DOHH2 (cell line): Measurements from ENCODE around the gene FOSL1.

Source experiments
- H3F3A ChIP-seq: fragments of 200-600 bp; sonication (generic), shearing (Covaris generic); 2 replicates; pipeline ENCODE4 v1.6.0; 2016; ENCODE audit warnings: antibody characterized with exemption, mild to moderate bottlenecking; ENCODE audit not compliant: control insufficient read depth, insufficient read depth
- H3K27ac ChIP-seq: fragments of 200-600 bp; sonication (generic); 2 replicates; pipeline ENCODE4 v1.5.1; 2014; ENCODE audit warnings: low read depth, mild to moderate bottlenecking, low read length, moderate library complexity
- H3K27me3 ChIP-seq: fragments of 200-600 bp; sonication (generic); 2 replicates; pipeline ENCODE4 v1.6.1; 2014; ENCODE audit warnings: mild to moderate bottlenecking, low read length, mixed read lengths; ENCODE audit not compliant: control insufficient read depth
- H3K36me3 ChIP-seq: fragments of 200-600 bp; sonication (generic); 2 replicates; pipeline ENCODE4 v1.6.1; 2014; ENCODE audit warnings: mild to moderate bottlenecking, low read length, moderate library complexity, mixed read lengths; ENCODE audit not compliant: control insufficient read depth
- H3K4me1 ChIP-seq: fragments of 200-600 bp; sonication (generic); 2 replicates; pipeline ENCODE4 v1.6.1; 2014; ENCODE audit warnings: mild to moderate bottlenecking, low read length, mixed read lengths; ENCODE audit not compliant: control insufficient read depth
- H3K4me2 ChIP-seq: fragments of 200-600 bp; sonication (generic); 2 replicates; pipeline ENCODE4 v1.6.0; 2014; ENCODE audit warnings: mild to moderate bottlenecking, low read length, moderate library complexity
- H3K4me3 ChIP-seq: fragments of 200-600 bp; sonication (generic); 2 replicates; pipeline ENCODE4 v1.5.1; 2014; ENCODE audit warnings: mild to moderate bottlenecking, low read length, mixed read lengths
- H3K79me2 ChIP-seq: fragments of 200-600 bp; sonication (generic); 2 replicates; pipeline ENCODE4 v1.6.1; 2014; ENCODE audit warnings: mild to moderate bottlenecking, low read length, mixed read lengths; ENCODE audit not compliant: control insufficient read depth
- H3K9me2 ChIP-seq: fragments of 200-600 bp; sonication (generic); replicated peaks from 2 replicates; pipeline ENCODE4 v1.6.1; 2014; ENCODE audit warnings: mild to moderate bottlenecking, low read length, mixed read lengths; ENCODE audit not compliant: control insufficient read depth
- H3K9me3 ChIP-seq: fragments of 200-600 bp; sonication (generic); 2 replicates; pipeline ENCODE4 v1.6.1; 2014; ENCODE audit warnings: antibody characterized with exemption, low read length, mixed read lengths; ENCODE audit not compliant: control insufficient read depth, insufficient read depth
- H4K20me1 ChIP-seq: fragments of 200-600 bp; sonication (generic); 2 replicates; pipeline ENCODE4 v1.6.0; 2014; ENCODE audit warnings: low read depth, mild to moderate bottlenecking, antibody characterized with exemption, low read length, moderate library complexity; ENCODE audit not compliant: control insufficient read depth, insufficient read depth
- CTCF ChIP-seq: fragments of 200-600 bp; sonication (generic); IDR thresholded peaks from one replicate; pipeline ENCODE4 v1.5.1; 2014; ENCODE audit warnings: antibody characterized with exemption, mild to moderate bottlenecking, low read depth, low read length; ENCODE audit not compliant: poor library complexity, severe bottlenecking
- EZH2phosphoT487 ChIP-seq: fragments of 200-600 bp; sonication (generic); IDR thresholded peaks from 2 replicates; pipeline ENCODE4 v1.6.1; 2017; ENCODE audit warnings: borderline replicate concordance, mild to moderate bottlenecking, antibody characterized with exemption, low read length, moderate library complexity, mixed read lengths

FOSL1 gene

GRCh38 chr11:65861165-65861505, 39.1 kb downstream of the FOSL1 start:
- peaks cover 67% of the 10 kb centered on the region for H3K36me3 ChIP-seq
- peak overlapping the region; percentile 88 for H3K4me3 ChIP-seq
- H3K27me3 ChIP-seq = no peaks in the 10 kb centered on the region
- H4K20me1 ChIP-seq = peaks cover 7% of the 10 kb centered on the region
- no peaks in the 10 kb centered on the region for H3K9me2 ChIP-seq
- H3K79me2 ChIP-seq = peaks cover 40% of the 10 kb centered on the region
- H3K4me1 ChIP-seq = peaks cover 27% of the 10 kb centered on the region
- H3K9me3 ChIP-seq = no peaks in the 10 kb centered on the region
- peaks cover 14% of the 10 kb centered on the region for H3F3A ChIP-seq
- H3K27ac ChIP-seq = peak overlapping the region; percentile 83
- TF ChIP-seq CTCF (no peak), EZH2phosphoT487 (no peak)
- peak overlapping the region; percentile 93 for H3K4me2 ChIP-seq

- H3K36me3 ChIP-seq = peaks cover 69% of the 10 kb centered on the region
- H3F3A ChIP-seq = peaks cover 19% of the 10 kb centered on the region
- H3K79me2 ChIP-seq = peaks cover 46% of the 10 kb centered on the region
- no peak for TF ChIP-seq EZH2phosphoT487
- peak; percentile 96 for TF ChIP-seq CTCF
- no peaks in the 10 kb centered on the region for H3K9me2 ChIP-seq
- H3K27ac ChIP-seq = peak within 1 kb of the TSS; percentile 83
- peaks cover 28% of the 10 kb centered on the region for H3K4me1 ChIP-seq
- H3K4me3 ChIP-seq = peak within 1 kb of the TSS; percentile 88
- no peaks in the 10 kb centered on the region for H3K9me3 ChIP-seq
- H3K4me2 ChIP-seq = peak within 1 kb of the TSS; percentile 93
- H4K20me1 ChIP-seq = peaks cover 13% of the 10 kb centered on the region
- no peaks in the 10 kb centered on the region for H3K27me3 ChIP-seq
These were observed 39.7 kb downstream of the FOSL1 start, which contains the start of gene MUS81 for GRCh38 chr11:65860278-65861164. Gene MUS81 (plus strand): TSS chr11:65860433. CDS start chr11:65860754, 321 bp downstream.

- Histone ChIP-seq H3K27ac (peak overlapping the region; percentile 83), H3K36me3 (peaks cover 69% of the 10 kb centered on the region), H3K4me1 (peaks cover 28% of the 10 kb centered on the region), H3K79me2 (peaks cover 53% of the 10 kb centered on the region), H3K27me3 (no peaks in the 10 kb centered on the region), H4K20me1 (peaks cover 20% of the 10 kb centered on the region), H3K9me2 (no peaks in the 10 kb centered on the region), H3K4me3 (peak overlapping the region; percentile 88), H3K4me2 (peak overlapping the region; percentile 93), H3F3A (peaks cover 19% of the 10 kb centered on the region), H3K9me3 (no peaks in the 10 kb centered on the region)
- TF ChIP-seq EZH2phosphoT487 (no peak), CTCF (no peak)
These were observed 40.3 kb downstream of the FOSL1 start for GRCh38 chr11:65859812-65860277.
